SHP77 (cell line): ENCODE measurements around the gene LAMC3.
"Not testable (repeated sequence)": the region's sequence is repeated elsewhere in the genome, so short reads cannot be mapped to it uniquely, and the experiment has no call there.

ENCODE experiments used
- DNase-seq, 2 experiments: peaks; one replicate each; lab custom pipeline; 2025; lab: John Stamatoyannopoulos, UW

Gene LAMC3

GRCh38 chr9:131028931-131029573 is 20.1 kb downstream of the LAMC3 start:
- no peak for DNase-seq

GRCh38 chr9:131029574-131029952 is 20.6 kb downstream of the LAMC3 start:
- DNase-seq, result no peak

GRCh38 chr9:131030239-131031004 is 21.4 kb downstream of the LAMC3 start:
- DNase-seq, result no peak

DNA sequence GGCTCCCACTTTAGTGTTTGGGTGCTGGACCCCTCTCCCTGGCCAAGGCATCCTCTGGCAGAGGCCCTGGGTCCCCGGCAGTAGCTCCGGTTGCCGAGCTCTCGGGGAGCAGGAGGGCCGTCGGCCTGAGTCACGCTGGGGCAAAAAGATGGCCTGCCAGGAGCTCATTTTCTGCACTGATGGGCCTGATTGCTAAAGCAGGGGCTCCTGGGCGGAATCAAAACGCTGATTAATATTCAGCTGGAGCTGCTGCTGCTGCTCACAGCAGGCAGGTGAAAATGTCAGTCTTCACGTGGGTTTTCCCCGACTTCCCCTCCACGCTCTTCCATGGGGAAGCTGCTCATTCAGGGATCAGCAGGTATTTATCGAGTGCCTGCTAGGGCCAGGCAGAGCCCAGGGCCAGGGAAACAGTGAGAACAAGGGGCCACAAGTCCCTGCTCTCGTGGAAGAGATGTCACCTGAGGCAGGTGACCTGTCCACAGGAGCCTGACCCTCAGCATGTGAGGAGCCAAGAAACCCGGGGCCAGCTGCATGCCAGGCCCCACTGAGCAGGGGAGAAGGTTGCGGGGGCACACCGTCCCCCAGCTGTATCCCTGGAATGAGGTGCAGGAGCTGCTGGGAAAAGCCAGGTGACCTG is 22.1 kb downstream of the LAMC3 start:
- DNase-seq, result no peak

- no peak for DNase-seq
Observed at GRCh38 chr9:131031642-131032005, 22.6 kb downstream of the LAMC3 start.

DNA sequence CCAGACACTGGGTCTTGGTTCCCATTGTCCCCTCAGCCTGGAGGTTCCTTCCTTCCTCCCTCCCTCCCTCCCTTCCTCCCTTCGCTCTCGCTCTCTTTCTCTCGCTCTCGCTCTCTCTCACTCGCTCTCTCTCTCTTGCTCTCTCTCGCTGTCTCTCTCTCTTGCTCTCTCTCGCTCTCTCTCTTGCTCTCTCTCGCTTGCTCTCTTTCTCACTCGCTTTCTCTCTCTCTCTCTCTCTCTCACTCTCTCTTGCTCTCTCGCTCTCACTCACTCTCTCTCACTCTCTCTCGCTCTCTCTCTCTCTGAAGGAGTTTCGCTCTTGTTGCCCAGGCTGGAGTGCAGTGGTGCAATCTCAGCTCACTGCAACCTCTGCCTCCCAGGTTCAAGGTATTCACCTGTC is 23.4 kb downstream of the LAMC3 start:
- DNase-seq, result no peak

- no peak for DNase-seq
Observed at GRCh38 chr9:131033269-131034224, 24.6 kb downstream of the LAMC3 start.

GRCh38 chr9:131034268-131034667 is 25.3 kb downstream of the LAMC3 start:
- no peak for DNase-seq

GRCh38 chr9:131034749-131035148 is 25.8 kb downstream of the LAMC3 start:
- DNase-seq, result not testable (repeated sequence)

GRCh38 chr9:131035548-131035947 is 26.6 kb downstream of the LAMC3 start:
- no peak for DNase-seq

GRCh38 chr9:131036071-131036470 is 27.1 kb downstream of the LAMC3 start:
- DNase-seq, result no peak

DNA sequence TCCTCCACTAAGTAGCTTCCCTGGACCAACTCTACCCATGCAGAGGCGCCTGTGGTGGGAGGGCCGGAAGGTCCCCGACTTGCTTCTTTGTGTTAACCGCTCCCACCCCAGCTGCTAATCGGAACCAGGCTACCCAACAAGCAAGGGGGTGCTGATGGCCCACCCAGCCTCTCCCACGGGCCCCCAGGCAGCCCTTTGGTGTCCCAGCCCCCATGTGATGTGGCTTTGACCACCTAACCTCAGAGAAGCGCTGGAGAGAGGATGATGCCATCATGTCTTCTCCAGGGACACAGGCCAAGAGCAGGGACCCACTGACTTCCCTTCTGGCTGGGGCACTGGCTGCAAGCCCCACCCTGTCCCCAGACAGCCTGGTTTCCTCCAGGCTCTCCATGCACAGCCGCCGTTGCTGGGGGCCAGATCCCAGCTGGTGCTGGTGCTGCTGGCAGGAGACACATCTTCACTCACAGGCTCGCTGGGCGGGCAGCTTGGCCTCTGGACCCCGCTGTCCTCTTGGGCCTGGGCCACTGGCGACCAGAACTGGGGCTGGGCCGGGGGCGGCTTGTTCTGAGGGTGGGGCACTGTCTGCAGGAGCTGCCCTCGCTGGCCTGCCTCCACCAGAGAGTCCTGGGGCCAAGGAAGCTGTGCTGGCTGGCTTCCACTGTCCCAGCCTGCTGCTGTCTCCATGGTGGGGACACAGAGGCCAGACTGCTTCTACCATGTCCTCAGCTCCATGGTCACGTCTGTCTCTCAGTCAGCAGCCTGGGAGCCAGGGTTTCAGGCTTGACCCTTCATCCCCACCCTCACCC is 27.8 kb downstream of the LAMC3 start:
- no peak for DNase-seq

DNA sequence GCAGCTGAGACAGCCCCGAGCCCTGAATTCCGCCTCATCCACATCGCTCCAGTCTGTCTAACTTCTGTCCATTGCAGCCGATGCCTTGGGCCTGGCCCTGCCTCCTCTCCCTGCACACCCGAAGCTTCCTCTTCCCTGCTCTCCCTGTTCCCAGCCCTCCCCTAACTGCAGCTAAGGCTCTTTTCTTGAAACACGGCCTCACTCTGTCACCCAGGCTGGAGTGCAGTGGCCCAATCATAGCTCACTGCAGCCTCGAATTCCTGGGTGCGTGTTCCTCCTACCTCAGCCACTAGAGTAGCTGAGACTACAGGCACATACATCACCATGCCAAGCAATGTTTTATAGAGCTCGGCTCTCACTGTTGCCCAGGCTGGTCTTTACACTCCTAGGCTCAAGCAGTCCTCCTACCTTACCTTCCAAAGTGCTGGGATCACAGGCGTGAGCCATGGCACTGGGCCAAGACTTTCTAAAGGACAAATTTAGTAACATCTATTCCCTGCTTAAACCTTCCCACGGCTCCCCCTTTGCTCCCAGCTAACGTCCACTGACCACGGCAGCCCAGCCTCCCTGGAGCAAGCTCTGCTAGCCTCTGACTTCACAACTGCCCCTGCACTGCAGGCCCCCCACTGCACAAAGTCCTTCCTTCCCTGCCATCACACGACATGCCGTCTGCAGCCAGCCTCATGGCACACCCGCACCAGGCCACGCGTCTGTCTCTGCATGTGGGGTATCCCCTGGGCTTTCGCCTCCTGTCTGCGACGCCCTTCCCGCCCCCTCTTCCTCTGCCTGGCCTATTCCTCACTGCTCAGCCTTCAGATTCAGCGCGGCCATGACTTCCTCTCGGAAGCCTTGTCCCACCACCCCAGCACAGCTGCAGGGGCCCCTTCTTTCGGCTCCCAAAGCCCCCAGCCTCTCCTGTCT is 28.6 kb downstream of the LAMC3 start:
- no peak for DNase-seq

DNA sequence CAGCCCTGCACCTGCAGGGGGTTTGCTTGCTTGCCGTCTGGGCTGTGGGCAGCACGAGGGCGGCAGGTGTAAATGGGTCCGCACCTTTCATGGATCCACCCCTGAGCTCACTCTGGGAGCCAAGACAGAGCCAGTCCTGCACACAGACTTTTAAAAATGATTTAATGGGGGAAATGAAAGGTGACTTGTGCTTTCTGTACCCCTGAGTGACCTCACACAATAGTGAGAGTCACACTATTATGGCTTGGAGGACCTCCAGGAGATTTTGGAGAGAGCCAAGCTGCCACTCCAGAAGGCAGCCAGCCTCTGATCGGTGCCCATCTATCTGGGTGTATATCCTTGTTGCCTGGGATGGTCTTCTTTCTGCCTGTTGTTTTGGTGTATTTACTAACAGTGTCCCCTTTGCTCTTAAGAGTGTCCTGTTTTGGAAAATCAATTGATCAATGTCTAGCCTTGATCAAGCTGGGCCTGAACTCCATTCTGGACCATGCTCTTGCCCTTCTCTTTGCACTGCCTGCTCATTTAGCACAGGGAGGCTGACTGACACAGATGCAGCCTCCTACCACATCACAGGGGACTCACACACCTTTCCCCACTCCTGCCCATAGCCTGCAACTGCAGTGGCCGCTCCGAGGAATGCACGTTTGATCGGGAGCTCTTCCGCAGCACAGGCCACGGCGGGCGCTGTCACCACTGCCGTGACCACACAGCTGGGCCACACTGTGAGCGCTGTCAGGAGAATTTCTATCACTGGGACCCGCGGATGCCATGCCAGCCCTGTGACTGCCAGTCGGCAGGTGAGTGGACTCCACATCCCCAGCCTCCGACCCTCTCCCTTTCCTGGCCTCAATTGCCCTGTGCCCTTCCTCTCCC is 29.5 kb downstream of the LAMC3 start:
- DNase-seq, result no peak

DNA sequence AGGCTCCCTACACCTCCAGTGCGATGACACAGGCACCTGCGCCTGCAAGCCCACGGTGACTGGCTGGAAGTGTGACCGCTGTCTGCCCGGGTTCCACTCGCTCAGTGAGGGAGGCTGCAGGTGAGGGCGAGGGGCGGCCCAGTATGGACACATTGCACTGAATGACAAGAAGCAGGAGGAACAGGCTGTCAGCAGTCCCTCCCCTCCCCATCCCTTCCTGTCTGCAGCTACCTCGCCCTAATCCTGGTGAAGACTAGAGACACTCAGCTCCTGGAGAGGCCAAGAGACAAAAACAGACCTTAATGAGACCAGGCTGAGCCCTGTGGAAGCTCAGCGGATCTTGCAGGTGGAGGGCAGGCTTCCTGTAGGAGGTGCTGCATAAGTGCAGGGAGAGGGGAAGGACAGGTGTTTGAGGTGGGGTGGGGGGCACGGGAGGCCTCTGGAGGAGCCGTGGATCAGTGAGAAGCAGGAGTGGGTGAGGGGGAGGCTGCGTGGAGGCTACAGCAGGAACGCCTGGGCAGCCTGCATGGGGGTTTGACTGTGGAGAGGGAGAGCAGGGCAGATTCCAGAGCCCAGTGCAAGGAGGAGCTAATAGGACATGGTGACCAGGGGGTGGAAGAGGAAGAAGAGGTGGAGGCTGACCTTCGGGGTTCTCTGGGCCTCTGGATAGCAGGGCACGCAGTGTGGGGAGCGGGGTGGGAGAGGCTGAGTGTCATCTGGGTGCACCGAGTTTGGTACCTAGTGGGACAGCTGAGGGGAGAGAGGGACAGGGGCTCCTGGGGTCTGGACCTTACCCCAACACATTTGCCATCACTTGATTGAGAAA is 30.4 kb downstream of the LAMC3 start:
- no peak for DNase-seq

DNA sequence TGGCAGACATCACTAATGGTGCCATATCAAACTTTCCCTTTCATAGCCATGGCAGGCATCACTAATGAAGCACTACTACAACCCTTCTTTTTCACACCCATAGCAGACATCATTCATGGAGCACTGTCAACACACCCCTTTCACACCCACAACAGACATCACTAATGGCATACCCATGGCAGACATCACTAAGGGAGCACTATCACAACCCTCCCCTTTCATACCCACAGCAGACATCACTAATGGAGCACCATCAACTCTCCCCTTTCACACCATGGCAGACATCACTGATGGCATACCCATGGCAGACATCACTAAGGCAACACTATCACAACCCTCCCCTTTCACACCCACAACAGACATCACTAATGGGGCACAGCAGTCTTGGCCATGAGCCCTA is 33.7 kb downstream of the LAMC3 start:
- no peak for DNase-seq

DNA sequence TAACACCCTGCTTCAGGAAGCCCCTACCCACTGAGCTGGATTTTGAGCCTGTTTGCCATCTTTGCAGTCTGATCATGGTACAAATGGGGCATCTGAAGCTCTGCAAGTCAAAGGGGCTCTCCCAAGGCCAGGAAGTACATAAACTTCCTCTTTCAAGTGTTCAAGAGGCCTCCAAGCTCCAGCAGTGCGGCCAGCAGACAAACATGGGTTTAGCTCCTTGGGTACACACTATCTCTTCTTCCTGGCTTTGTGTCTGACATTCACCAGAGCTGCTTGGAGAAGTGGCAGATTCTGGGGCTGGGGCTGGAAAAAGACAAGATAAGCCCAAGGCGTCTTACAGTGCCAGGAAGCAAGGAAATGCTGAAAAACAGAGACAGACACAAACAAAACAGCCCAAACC is 34.1 kb downstream of the LAMC3 start:
- no peak for DNase-seq

- DNase-seq, result no peak
Observed at GRCh38 chr9:131043646-131044045, 34.7 kb downstream of the LAMC3 start.
